Measurements from ENCODE around the gene LASP1. TPM values are rescaled to one million over a fixed set of nuclear protein-coding genes. Genes with fewer than 3 reads are reported as not detected.

The LASP1 gene
- total and polyA plus RNA-seq, 2 donors (not counting 3 experiments of a cell fraction or from before 2014, with no cell fraction given), result 214 to 242 TPM

DNA sequence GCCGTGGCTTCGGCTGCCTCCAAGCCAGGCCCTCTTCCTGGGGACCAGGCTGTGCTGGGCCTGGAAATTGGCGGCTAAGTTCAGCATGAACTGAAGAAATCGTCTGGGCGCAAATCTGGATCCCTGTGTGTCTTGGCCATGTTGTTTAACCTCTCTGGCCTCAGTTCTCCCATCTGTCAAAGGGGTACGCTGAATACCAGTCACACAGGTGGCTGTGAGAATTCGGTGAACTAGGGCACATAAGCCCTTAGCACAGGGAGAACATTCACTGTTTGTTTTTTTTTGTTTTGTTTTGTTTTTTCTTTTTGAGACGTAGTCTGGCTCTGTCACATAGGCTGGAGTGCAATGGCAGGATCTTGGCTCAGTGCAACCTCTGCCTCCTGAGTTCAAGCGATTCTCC, 19.0 kb downstream of the LASP1 start:
- Histone ChIP-seq H3K27ac (ENCODE audit: insufficient read depth, low read depth, low read length) (no peak overlapping the region), H4K20me1 (replicated peaks; ENCODE audit: control insufficient read depth, extremely low read depth, insufficient read depth, low read length) (no peaks in the 10 kb centered on the region), H3K36me3 (ENCODE audit: control insufficient read depth in 2 of 2, extremely low read depth in 1 of 2, insufficient read depth in 2 of 2, low read length in 2 of 2) (peaks cover 9 to 55% of the 10 kb centered on the region in 2 experiments), H3K4me1 (ENCODE audit: control insufficient read depth, extremely low read depth, insufficient read depth, low read length) (peaks cover 8% of the 10 kb centered on the region), H3K9me3 (replicated peaks; ENCODE audit: control insufficient read depth, insufficient read depth, low read length) (no peaks in the 10 kb centered on the region), H3K9me1 (replicated peaks; ENCODE audit: control insufficient read depth, extremely low read depth, insufficient read depth, low read length) (no peaks in the 10 kb centered on the region), H2AFZ (ENCODE audit: low read depth, low read length) (no peak overlapping the region), H3K27me3 (ENCODE audit: control insufficient read depth in 2 of 2, insufficient read depth in 2 of 2, low read length in 2 of 2) (no peaks in the 10 kb centered on the region), H3K4me3 (replicated peaks in 1 of 3; ENCODE audit: insufficient read depth in 1 of 3, low read depth in 1 of 3, low read length in 3 of 3) (no peak overlapping the region), H3K79me2 (ENCODE audit: control insufficient read depth, insufficient read depth, low read length) (peaks cover 51% of the 10 kb centered on the region), H3K9ac (replicated peaks; ENCODE audit: extremely low read depth, insufficient read depth, low read length) (no peak overlapping the region), H3K4me2 (ENCODE audit: insufficient read depth, low read length) (no peak overlapping the region)
- no peak for TF ChIP-seq CTCF (IDR thresholded peaks at IDR 0.05; ENCODE audit: extremely low read depth in 1 of 2, insufficient read depth in 1 of 2, low read depth in 1 of 2, low read length in 2 of 2)
- no peak for TF ChIP-seq POLR2AphosphoS5 (IDR thresholded peaks at IDR 0.05; ENCODE audit: insufficient read depth, low read depth, low read length)
- TF ChIP-seq, protein P1, sequence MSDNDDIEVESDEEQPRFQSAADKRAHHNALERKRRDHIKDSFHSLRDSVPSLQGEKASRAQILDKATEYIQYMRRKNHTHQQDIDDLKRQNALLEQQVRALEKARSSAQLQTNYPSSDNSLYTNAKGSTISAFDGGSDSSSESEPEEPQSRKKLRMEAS (IDR thresholded peaks at IDR 0.05; ENCODE audit: insufficient read depth, insufficient read length), result no peak
- TF ChIP-seq POLR2A (IDR thresholded peaks at IDR 0.05; ENCODE audit: low read depth, low read length), result no peak
- TF ChIP-seq JUN (IDR thresholded peaks at IDR 0.05; ENCODE audit: borderline replicate concordance, insufficient read depth, insufficient read length, low read depth), result no peak
- no peak for TF ChIP-seq EZH2 (IDR thresholded peaks at IDR 0.05; ENCODE audit: borderline replicate concordance, low read depth, low read length, severe bottlenecking)
- TF ChIP-seq GATA2 (IDR thresholded peaks at IDR 0.05; ENCODE audit: insufficient read depth, insufficient read length, low read depth, low read length), result no peak
- no peak for TF ChIP-seq MYC (IDR thresholded peaks at IDR 0.05; ENCODE audit: low read depth, low read length)
- DNase-seq (ENCODE audit: low read depth, low spot score) (no peak), FAIRE-seq (no peak)
- no TSS peak for BruUV-seq (replicated peaks)
- dilution Hi-C loops (cut with MboI; ENCODE audit: extremely low pct_ligation_motif_present, low sequenced_read_pairs) (no loop called here), intact Hi-C loops (cut with micrococcal nuclease) (no loop called here)
- CTCF ChIA-PET, result interaction anchor here (0.6 kb wide), 1 partner anchor 63 kb away, joined by 3 read pairs; no protein-coding TSS in a partner anchor
- POLR2A ChIA-PET, result interaction anchor here (0.7 kb wide), 1 partner anchor 1558 kb away, joined by 3 read pairs; no protein-coding TSS in a partner anchor
